GM19397 (cell line): Measurements from ENCODE around the gene UBE2C.
"Not testable (repeated sequence)": the region's sequence is repeated elsewhere in the genome, so short reads cannot be mapped to it uniquely, and the experiment has no call there.

Experiments
- ATAC-seq: cut with Tn5 transposase; IDR thresholded peaks from one replicate; pipeline ENCODE4 v1.9.1; 2021; ENCODE audit warnings: mild to moderate bottlenecking, moderate library complexity; ENCODE audit not compliant: unreplicated experiment

Gene UBE2C

GRCh38 chr20:45797510-45797909, 14.9 kb upstream of the UBE2C start:
- not testable (repeated sequence) for ATAC-seq

GRCh38 chr20:45797955-45798354, 14.5 kb upstream of the UBE2C start:
- ATAC-seq = not testable (repeated sequence)

- peak; percentile 57 for ATAC-seq
These were observed 13.4 kb upstream of the UBE2C start for GRCh38 chr20:45798935-45799642.

GRCh38 chr20:45801851-45802250, 10.6 kb upstream of the UBE2C start:
- no peak for ATAC-seq

- no peak for ATAC-seq
These were observed 2.1 kb upstream of the UBE2C start for GRCh38 chr20:45810191-45810970.

- ATAC-seq = no peak
These were observed 529 bp downstream of the UBE2C start for GRCh38 chr20:45813006-45813340.

GRCh38 chr20:45813489-45813888, 1.0 kb downstream of the UBE2C start:
- ATAC-seq = no peak

GRCh38 chr20:45814314-45814713, 1.9 kb downstream of the UBE2C start:
- no peak for ATAC-seq

- no peak for ATAC-seq
These were observed 4.5 kb downstream of the UBE2C start for GRCh38 chr20:45816951-45817350.

- no peak for ATAC-seq
These were observed 5.1 kb downstream of the UBE2C start for GRCh38 chr20:45817376-45818194.

GRCh38 chr20:45818239-45818638, 5.8 kb downstream of the UBE2C start:
- no peak for ATAC-seq

GRCh38 chr20:45819466-45819865, 7.0 kb downstream of the UBE2C start:
- ATAC-seq = no peak

- ATAC-seq = no peak
These were observed 9.5 kb downstream of the UBE2C start for GRCh38 chr20:45821947-45822346.

GRCh38 chr20:45822857-45823256, 10.4 kb downstream of the UBE2C start:
- ATAC-seq = no peak

GRCh38 chr20:45823949-45824835, 11.7 kb downstream of the UBE2C start:
- ATAC-seq = no peak

- no peak for ATAC-seq
These were observed 14.1 kb downstream of the UBE2C start for GRCh38 chr20:45826381-45827019.

- no peak for ATAC-seq
These were observed 14.7 kb downstream of the UBE2C start, which contains the start of gene TNNC2 for GRCh38 chr20:45827030-45827652. TSS of gene TNNC2 (minus strand) at chr20:45827312. CDS start at chr20:45827248, 64 bp downstream.

GRCh38 chr20:45827712-45828111, 15.3 kb downstream of the UBE2C start:
- no peak for ATAC-seq

- ATAC-seq = no peak
These were observed 16.1 kb downstream of the UBE2C start for GRCh38 chr20:45828589-45828988.
